GM21825 (cell line): ENCODE measurements around the gene MOSMO.
"Not testable (repeated sequence)": the region's sequence is repeated elsewhere in the genome, so short reads cannot be mapped to it uniquely, and the experiment has no call there.

Source experiments
- ATAC-seq: cut with Tn5 transposase; IDR thresholded peaks from one replicate; pipeline ENCODE4 v1.9.1; 2021; ENCODE audit warnings: mild to moderate bottlenecking, moderate library complexity; ENCODE audit not compliant: unreplicated experiment

MOSMO gene

GRCh38 chr16:22089910-22090309 lies 82.0 kb downstream of the MOSMO start:
- no peak for ATAC-seq

GRCh38 chr16:22091721-22092120 lies 83.8 kb downstream of the MOSMO start:
- ATAC-seq, result no peak

DNA sequence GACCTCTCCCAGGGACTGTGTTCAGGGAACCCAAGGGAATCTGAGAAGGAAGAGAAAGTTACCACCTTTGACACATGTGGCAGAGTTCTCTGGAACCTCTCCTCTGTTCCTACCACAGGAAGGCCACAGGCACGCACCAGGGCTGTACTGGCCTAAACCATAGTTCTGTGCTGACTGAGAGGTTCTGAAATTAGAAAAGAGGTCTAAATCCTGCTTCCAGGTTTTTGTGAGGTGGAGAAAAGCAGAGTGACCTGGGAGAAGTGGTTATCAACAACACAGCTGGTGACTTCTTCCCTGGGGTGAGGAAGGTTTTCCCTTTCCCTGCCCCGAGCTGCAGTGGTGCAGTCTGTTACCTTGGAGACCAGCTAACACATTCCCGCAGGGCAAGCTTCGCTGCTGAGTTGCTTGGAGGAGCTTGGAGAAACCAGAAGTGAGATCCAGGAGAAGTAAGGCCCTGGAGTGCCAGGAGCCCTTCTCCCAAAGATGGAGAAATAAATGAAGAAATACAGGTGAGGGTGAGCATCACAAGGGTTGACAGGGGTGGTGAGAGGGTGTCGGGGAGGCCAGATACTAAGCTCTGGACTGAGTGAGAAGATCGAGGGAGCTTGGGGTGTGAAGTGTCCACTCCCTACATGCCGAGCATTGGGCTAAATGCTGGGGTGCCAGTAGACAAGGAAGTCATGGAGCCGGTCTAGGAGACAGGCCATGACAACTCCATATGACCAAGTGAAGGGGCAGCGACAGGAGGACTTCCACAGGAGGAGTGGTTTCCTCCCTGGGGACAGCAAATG lies 84.4 kb downstream of the MOSMO start, which contains the start of gene VWA3A:
Gene VWA3A (plus strand): TSS at position 399 of the 791 bp plus-strand sequence. CDS start 97 bp downstream, at position 496.
- no peak for ATAC-seq

DNA sequence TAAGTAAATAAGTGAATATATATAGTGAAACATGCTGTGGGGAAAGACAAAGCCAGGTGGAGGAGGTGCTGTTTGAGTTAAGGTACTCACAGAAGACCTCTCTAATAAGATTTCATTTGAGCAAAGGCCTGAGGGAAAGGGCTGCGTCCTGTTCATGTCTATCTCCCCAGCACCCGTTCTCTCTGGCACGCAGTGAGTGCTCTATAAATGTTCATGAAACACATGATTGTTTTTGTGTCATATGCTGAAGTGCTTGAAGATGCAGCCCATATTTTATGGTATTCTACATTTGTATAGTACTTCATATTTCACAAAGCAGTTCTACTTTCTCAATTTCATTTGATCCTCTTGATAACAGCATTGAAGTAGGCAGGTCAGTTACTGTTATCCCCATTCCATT lies 85.4 kb downstream of the MOSMO start:
- ATAC-seq, result no peak

DNA sequence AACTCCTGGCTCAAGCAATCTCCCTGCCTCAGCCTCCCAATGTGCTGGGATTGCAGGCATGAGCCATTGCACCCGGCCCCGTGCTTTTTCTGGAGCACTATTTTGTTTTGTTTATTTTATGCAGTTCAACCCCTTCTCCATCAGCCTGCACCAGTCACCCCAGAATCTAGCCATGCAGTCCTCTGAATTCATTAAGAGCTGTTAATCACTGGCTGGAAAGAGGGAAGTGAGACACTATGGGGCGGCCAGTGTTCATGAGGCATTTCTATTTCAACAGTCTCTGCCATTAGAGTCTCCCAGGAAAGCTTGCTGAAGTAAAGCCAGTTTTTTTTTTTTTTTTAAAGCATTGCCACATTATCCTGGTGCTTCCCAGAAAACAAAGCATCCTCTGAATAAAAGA lies 86.1 kb downstream of the MOSMO start:
- no peak for ATAC-seq

DNA sequence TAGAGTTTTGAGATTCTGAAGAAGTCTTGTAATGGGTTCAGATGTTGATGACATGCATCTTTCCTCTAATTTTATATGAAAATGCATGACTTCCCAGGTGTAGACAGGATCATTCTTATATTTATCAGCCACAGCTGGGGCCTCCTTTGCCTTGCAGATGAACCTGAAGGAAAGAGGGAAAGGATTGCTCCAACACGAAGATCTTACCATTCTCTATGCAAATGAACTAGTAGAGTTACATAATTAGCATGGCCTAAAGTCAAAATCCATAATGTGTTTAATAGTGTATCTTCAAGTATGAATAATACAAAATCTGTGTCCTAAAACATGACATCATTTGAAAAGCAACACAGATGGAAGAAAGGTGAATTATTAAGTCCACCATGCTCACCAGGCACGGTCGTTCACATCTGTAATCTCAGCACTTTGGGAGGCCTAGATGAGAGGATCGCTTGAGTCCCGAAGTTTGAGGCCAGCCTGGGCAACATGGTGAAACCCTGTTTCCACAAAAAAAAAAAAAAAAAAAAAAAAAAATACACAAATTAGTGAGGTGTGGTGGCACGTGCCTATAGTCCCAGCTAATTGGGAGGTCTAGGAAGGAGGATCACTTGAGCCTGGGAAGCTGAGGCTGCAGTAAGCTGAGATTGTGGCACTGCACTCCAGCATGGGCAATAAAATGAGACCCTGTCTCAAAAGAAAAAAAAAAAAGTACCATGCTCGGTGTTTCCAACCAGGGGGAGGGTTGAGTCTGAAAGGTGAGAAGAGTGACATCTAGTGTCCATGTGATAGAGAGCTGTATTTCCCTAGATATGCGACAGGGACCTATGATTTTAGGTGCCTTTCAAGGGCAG lies 90.7 kb downstream of the MOSMO start:
- no peak for ATAC-seq

DNA sequence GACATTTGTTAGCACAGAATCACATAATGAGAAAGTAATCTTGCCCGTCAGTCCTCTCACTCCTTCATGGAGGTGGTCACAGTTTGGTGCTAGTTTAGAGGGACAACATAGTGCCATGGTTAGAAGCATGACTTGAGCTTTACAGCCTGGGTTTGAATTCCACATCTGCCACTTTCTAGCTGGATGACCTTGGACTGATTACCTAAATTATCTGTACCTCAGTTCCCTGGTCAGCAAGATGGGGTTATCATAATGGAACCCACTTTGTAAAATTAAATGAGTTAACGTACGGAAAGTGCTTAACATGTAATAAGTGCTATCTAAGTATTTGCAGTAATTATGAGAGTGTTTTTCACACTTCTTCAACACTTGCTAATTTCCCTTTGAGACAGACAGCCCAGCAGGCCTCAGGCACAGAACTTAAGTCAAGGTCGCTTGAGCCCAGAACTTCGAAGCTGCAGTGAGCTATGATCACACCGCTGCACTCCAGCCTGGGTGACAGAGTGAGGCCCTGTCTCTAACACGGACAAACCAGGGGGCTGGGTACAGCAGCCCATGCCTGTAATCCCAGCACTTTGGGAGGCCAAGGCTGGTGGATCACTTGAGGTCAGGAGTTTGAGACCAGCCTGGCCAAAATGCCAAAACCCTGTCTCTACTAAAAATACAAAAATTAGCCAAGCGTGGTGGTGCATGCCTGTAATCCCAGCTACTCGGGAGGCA lies 91.5 kb downstream of the MOSMO start:
- no peak for ATAC-seq

GRCh38 chr16:22103441-22103840 lies 95.5 kb downstream of the MOSMO start:
- ATAC-seq, result no peak

GRCh38 chr16:22109258-22109898 lies 101.5 kb downstream of the MOSMO start:
- no peak for ATAC-seq

- ATAC-seq, result not testable (repeated sequence)
These were observed 103.7 kb downstream of the MOSMO start for GRCh38 chr16:22111629-22112028.

DNA sequence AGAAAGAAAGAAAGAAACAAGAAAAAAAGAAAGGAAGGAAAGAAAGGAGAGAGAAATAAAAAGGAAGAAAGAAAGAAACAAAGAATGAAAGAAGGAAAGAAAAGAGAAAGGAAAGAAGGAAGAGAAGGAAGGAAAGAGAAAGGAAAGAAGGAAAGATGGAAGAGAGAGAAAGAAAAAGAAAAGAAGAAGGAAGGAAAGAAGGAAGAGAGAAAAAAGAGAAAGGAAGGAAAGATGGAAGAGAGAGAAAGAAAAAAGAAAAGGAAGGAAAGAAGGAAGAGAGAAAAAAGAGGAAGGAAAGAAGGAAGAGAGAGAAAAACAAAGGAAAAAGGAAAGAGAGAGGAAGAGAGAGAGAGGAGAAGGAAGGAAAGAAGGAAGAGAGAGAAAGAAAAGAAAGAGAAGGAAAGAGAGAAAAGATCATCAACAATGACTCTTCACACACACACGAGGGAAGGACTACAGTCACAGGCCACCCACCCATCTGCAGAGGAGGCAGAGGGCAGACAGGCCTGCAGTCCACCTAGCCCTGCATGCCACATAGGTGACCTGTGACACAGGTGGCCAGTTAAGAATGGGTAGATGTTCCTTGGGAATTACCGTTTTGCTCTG lies 108.3 kb downstream of the MOSMO start:
- no peak for ATAC-seq

- no peak for ATAC-seq
These were observed 109.7 kb downstream of the MOSMO start for GRCh38 chr16:22117609-22118008.

DNA sequence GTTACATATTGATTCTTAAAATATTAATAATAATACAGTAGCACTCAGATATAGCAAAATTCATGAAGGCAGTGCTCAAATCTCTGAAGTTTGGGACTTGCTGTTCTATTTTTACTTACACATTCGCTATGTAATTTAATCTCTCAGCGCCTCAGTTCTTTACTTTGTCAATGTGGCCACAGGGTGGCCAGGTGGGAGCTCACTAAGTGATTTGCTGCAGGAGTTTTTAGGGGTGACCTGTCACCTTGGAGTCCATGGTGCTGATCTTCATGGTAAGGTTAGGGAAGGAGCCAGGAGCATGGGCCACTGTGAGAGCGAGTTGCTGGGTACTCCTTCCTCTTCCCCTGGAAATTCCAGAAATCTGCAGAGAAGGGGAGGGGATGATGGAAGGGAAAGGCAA lies 112.5 kb downstream of the MOSMO start:
- ATAC-seq, result no peak

DNA sequence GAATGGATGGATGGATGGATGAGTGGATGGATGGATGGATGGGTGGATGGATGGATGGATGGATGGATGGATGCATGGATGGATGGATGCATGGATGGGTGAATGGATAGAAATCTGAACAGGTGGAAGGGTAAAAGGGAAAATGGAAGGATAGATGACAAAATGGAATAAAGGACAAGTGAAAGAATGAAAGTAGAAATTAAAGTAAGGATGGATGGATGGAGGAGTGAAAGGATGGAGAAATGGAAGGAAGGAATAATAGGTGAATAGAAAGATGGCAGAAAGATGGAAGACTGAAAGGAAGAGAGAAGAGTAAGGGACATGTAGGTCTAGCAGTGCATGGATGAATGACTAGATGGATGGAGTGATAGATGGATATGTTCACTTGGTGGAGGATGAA lies 114.3 kb downstream of the MOSMO start:
- no peak for ATAC-seq

DNA sequence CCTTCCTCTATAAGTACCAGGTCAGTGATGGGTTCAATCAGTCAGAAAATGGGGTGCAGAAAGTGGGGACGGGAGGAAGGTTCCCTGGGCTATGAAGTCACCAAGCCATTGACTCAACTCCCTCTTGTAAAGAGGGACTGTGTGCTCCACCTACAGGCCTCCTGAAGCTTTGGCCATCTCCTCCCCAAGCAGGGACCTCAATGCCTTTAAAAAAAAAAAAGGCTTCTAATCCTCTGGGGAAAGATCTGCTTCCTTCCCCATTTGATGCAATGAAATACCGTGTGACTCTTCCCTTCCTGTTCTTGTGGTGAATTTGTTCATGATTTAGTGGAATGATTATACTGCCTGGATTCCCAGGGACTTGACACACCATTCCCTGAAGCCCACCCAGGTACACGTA lies 115.2 kb downstream of the MOSMO start:
- ATAC-seq, result no peak

- no peak for ATAC-seq
These were observed 116.0 kb downstream of the MOSMO start for GRCh38 chr16:22123759-22124490.

GRCh38 chr16:22124583-22125284 lies 116.8 kb downstream of the MOSMO start:
- no peak for ATAC-seq

DNA sequence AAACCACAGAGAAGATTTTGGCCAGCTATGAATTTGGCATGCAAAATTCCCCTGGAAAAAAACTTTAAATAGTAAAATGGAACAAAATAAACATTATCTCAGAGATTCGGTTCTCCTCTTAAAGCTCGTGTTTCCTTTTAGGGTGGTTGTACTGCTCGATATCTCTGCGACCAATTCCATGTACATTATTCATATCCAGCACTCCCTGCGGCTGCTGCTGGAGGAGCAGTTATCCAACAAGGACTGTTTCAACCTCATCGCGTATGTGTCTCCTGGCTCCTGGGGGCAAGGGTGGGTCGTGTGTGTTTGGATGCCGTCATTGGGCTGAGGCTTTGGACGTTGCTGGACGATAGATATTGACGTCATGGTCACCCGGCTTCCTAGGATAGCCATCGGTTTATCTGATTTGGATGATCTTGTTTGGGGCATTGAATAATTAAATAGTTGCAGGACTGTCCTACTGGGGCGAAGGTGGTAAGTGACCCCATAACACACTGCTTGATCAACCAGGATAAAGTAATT lies 118.2 kb downstream of the MOSMO start:
- no peak for ATAC-seq

- not testable (repeated sequence) for ATAC-seq
These were observed 120.6 kb downstream of the MOSMO start for GRCh38 chr16:22128537-22128936.
